NB4 (cell line): ENCODE results near the gene ZG16.

Source experiments
- POLR2A ChIP-seq: IDR thresholded peaks from 2 replicates; pipeline ENCODE4 v1.6.1; 2011; ENCODE audit warnings: mild to moderate bottlenecking; ENCODE audit not compliant: insufficient read length; ENCODE audit errors: extremely low read depth
- TF ChIP-seq, protein P1 (sequence below): IDR thresholded peaks from one replicate; pipeline ENCODE4 v1.5.1; 2012; ENCODE audit warnings: low read depth, low read length
- TF ChIP-seq, protein P2 (sequence below): IDR thresholded peaks from 2 replicates; pipeline ENCODE4 v1.6.1; 2011; ENCODE audit warnings: low read depth, low read length

DNA sequence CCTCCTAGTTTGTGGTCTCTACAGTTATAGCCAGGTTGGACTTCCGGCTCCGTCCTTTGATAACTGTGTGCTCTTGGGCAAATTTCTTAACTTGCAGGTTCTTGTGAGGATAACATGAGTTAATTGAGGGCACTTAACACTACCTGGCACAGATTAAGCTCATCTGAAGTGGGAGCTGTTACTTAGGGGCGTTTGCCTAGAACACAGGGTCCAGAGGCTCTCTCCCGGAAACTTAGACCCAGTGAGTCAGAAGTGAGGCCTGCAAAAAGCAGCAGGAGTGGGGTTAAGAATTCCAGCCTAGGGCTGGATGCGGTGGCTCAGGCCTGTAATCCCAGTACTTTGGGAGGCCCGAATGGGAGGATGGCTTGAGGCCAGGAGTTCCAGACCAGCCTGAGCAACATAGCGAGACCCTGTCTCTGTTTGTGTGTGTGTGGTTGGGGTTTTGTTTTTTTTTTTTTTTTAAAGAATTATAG lies 43.6 kb downstream of the ZG16 start:
- TF ChIP-seq, protein P1, sequence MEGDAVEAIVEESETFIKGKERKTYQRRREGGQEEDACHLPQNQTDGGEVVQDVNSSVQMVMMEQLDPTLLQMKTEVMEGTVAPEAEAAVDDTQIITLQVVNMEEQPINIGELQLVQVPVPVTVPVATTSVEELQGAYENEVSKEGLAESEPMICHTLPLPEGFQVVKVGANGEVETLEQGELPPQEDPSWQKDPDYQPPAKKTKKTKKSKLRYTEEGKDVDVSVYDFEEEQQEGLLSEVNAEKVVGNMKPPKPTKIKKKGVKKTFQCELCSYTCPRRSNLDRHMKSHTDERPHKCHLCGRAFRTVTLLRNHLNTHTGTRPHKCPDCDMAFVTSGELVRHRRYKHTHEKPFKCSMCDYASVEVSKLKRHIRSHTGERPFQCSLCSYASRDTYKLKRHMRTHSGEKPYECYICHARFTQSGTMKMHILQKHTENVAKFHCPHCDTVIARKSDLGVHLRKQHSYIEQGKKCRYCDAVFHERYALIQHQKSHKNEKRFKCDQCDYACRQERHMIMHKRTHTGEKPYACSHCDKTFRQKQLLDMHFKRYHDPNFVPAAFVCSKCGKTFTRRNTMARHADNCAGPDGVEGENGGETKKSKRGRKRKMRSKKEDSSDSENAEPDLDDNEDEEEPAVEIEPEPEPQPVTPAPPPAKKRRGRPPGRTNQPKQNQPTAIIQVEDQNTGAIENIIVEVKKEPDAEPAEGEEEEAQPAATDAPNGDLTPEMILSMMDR, result no peak
- no peak for TF ChIP-seq POLR2A
- TF ChIP-seq, protein P2, sequence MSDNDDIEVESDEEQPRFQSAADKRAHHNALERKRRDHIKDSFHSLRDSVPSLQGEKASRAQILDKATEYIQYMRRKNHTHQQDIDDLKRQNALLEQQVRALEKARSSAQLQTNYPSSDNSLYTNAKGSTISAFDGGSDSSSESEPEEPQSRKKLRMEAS, result no peak
